Nephron progenitor cell (in vitro differentiated cells): ENCODE data around the gene MACIR.
A peak's percentile ranks its signal among the peaks of the same experiment; 100 is the strongest.

Experiments
- DNase-seq: peaks from one replicate; pipeline ENCODE4 v3.0.0; 2021
- H3K27ac Mint-ChIP-seq: 2 replicates; pipeline ENCODE4 v1.8.0; 2021; ENCODE audit warnings: mild to moderate bottlenecking, moderate library complexity, mixed read lengths
- H3K27me3 Mint-ChIP-seq: 2 replicates; pipeline ENCODE4 v1.8.0; 2021; ENCODE audit warnings: mild to moderate bottlenecking, low read depth, mixed read lengths; ENCODE audit not compliant: poor library complexity
- H3K36me3 Mint-ChIP-seq: 2 replicates; pipeline ENCODE4 v1.8.0; 2021; ENCODE audit warnings: low read depth, mixed read lengths
- H3K4me1 Mint-ChIP-seq: 2 replicates; pipeline ENCODE4 v1.8.0; 2021; ENCODE audit warnings: mixed read lengths
- H3K4me3 Mint-ChIP-seq: 2 replicates; pipeline ENCODE4 v1.8.0; 2021; ENCODE audit warnings: mild to moderate bottlenecking, moderate library complexity, mixed read lengths
- H3K9me3 Mint-ChIP-seq: 2 replicates; pipeline ENCODE4 v1.8.0; 2021; ENCODE audit warnings: mild to moderate bottlenecking, moderate library complexity, mixed read lengths
- TF ChIP-seq, protein P1 (sequence below): fragments of 200-600 bp; sonication (generic); IDR thresholded peaks from 2 replicates; pipeline ENCODE4 v1.5.0; 2021; ENCODE audit warnings: antibody characterized with exemption

The MACIR gene

DNA sequence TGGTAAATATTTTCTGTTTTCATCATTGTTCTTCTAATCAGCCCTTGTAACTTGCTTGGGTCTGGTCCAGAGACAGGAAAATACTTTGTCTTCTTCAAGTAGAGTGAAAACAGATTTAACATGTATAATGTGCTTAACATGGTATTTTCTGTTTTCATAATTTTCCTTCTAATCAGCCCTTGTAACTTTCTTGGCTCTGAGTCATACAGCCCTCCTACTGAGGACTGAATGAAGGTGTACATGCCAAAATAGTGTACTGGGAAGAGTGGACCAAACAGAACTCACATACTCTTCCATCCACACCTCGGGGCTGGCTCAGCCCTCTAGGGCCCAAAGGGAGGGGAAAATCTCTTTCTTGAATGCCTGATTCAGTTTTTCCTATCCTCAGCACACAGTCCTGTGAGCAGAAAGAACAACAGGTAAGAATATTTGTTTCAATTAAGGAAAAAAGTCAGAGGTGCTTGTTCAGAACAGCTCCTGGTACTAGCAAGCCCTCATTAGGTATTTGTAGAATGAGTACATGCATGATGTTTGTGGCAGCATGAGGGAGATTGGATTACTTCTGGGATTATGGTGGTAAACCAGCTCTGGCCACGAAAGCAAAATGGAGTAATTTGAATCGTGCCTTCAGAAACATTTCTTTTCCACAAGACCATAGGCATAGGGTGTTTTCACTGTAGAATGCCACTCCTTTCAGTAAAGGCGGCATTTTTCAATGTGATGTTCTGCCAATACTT is 24.2 kb upstream of the MACIR start:
- no peaks in the 10 kb centered on the region for H3K36me3 Mint-ChIP-seq
- H3K9me3 Mint-ChIP-seq = peaks cover 12% of the 10 kb centered on the region
- no peak overlapping the region for H3K27ac Mint-ChIP-seq
- TF ChIP-seq, protein P1, sequence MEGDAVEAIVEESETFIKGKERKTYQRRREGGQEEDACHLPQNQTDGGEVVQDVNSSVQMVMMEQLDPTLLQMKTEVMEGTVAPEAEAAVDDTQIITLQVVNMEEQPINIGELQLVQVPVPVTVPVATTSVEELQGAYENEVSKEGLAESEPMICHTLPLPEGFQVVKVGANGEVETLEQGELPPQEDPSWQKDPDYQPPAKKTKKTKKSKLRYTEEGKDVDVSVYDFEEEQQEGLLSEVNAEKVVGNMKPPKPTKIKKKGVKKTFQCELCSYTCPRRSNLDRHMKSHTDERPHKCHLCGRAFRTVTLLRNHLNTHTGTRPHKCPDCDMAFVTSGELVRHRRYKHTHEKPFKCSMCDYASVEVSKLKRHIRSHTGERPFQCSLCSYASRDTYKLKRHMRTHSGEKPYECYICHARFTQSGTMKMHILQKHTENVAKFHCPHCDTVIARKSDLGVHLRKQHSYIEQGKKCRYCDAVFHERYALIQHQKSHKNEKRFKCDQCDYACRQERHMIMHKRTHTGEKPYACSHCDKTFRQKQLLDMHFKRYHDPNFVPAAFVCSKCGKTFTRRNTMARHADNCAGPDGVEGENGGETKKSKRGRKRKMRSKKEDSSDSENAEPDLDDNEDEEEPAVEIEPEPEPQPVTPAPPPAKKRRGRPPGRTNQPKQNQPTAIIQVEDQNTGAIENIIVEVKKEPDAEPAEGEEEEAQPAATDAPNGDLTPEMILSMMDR = no peak
- no peaks in the 10 kb centered on the region for H3K4me1 Mint-ChIP-seq
- DNase-seq = no peak
- H3K4me3 Mint-ChIP-seq = no peak overlapping the region
- no peaks in the 10 kb centered on the region for H3K27me3 Mint-ChIP-seq

DNA sequence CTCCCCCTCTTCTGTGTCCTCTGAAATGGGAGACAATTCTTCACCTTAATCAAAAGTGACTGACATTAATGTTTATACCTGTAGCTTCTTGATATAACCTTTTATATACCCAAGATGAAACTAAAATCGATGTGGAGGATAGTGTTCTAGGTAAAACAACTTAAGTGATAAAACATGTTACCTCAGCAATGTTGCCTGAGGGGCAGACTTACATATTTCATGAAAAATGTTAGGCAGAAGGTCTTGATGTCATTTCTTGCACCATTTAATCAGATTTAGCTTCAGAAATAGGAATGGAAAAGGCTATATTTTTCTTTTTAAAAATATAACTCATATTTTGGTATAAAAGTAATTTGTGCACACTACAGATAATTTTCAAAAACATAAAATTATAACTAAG is 22.7 kb upstream of the MACIR start:
- no peak overlapping the region for H3K4me3 Mint-ChIP-seq
- no peak overlapping the region for H3K27ac Mint-ChIP-seq
- no peaks in the 10 kb centered on the region for H3K36me3 Mint-ChIP-seq
- no peaks in the 10 kb centered on the region for H3K4me1 Mint-ChIP-seq
- TF ChIP-seq, protein P1 = no peak
- no peaks in the 10 kb centered on the region for H3K27me3 Mint-ChIP-seq
- DNase-seq = no peak
- H3K9me3 Mint-ChIP-seq = peaks cover 16% of the 10 kb centered on the region

DNA sequence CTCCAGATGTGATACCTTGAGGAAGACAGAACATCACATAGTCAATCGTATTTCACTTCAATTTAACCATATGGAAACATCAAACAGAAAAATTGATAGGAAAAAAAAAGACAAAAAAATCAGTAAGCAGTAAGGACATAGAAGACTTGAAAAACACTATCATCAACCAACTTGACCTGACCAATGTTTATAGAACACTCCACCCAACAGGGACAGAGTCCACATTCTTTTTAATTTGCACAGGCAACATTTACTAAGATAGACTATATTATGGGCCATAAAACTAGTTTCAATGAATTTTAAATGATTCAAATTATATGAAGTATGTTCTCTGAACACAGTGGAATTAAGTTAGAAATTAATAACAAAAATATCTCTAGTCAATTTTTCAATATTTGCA is 20.8 kb upstream of the MACIR start:
- Mint-ChIP-seq H3K4me3 (no peak overlapping the region), H3K36me3 (no peaks in the 10 kb centered on the region), H3K9me3 (peaks cover 16% of the 10 kb centered on the region), H3K27ac (no peak overlapping the region), H3K4me1 (no peaks in the 10 kb centered on the region), H3K27me3 (peaks cover 3% of the 10 kb centered on the region)
- TF ChIP-seq, protein P1 = no peak
- DNase-seq = no peak

DNA sequence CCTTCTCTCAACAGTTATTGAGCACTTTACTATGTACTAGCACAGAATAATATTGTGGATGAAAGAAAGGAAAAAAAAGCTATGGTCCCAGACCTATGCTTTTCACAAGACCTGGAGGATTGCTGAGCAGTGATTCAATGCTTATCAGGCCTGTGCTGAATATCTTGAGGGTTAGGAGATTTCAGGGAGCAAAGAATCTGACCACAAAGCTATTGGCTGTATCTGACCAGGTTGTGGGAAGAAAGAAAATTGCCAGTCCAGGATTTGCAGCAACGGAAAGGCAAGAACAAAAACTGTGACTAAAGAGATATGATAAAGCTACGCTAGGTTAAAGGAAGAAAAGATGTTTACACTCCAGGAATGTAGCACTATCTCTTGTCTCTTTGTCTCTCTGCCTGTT is 14.9 kb upstream of the MACIR start:
- TF ChIP-seq, protein P1 = no peak
- no peaks in the 10 kb centered on the region for H3K36me3 Mint-ChIP-seq
- H3K27ac Mint-ChIP-seq = peak overlapping the region; percentile 44
- H3K9me3 Mint-ChIP-seq = peaks cover 12% of the 10 kb centered on the region
- H3K4me3 Mint-ChIP-seq = no peak overlapping the region
- peaks cover 6% of the 10 kb centered on the region for H3K4me1 Mint-ChIP-seq
- DNase-seq = no peak
- H3K27me3 Mint-ChIP-seq = peaks cover 7% of the 10 kb centered on the region

DNA sequence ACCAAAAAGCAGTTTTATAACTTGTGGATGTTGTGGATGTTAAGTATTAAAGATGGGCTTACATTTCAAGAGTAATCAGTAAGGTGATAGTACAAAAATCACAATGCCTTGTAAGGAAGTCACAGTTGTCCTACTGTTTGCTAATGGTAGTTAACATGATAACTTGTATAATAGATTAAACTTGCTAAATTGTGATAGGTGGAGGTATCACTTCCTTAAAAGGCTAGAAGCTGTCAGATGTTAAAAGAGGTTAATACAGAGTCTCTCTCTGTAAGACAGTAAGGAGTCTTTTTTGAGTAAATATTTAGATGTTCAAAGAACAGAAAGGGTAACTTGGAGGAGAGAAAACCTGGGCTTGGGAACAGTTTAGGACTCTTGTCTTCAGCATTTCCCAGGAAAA is 14.2 kb upstream of the MACIR start:
- Mint-ChIP-seq H3K27me3 (peaks cover 7% of the 10 kb centered on the region), H3K9me3 (peaks cover 4% of the 10 kb centered on the region), H3K36me3 (no peaks in the 10 kb centered on the region), H3K4me1 (peaks cover 6% of the 10 kb centered on the region), H3K27ac (no peak overlapping the region), H3K4me3 (no peak overlapping the region)
- TF ChIP-seq, protein P1 = no peak
- no peak for DNase-seq

DNA sequence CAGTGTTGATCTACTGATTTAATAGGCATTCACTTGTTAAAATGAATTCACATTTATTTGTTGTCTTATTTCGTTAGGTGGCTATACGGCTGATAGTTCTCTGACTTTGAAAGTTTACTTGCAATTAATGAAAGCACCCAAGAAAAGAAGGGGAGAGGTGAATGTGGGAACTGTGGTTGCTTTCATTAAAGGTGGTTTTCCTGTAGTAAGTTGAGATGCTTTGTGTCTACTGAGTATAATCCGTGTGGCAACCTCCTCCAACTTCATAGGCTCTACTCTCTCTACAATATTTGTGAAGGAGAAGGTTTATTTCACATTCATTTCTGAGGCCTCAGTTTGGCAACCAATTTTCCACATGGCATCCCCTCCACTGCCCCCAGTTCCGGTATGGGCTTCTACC is 12.8 kb upstream of the MACIR start:
- Mint-ChIP-seq H3K9me3 (no peaks in the 10 kb centered on the region), H3K36me3 (no peaks in the 10 kb centered on the region), H3K27me3 (peaks cover 10% of the 10 kb centered on the region), H3K4me3 (no peak overlapping the region), H3K4me1 (peaks cover 6% of the 10 kb centered on the region), H3K27ac (no peak overlapping the region)
- TF ChIP-seq, protein P1 = no peak
- no peak for DNase-seq
